ENCODE measurements around the gene SH3BGRL3.
"Not testable (repeated sequence)": the region's sequence is repeated elsewhere in the genome, so short reads cannot be mapped to it uniquely, and the experiment has no call there.

SH3BGRL3 gene

GRCh38 chr1:26307363-26307781 lies 27.5 kb downstream of the SH3BGRL3 start:
- TF ChIP-seq ZNF274 (IDR thresholded peaks at IDR 0.05; ENCODE audit: low read depth, low read length) = no peak
- H3K4me3 ChIP-seq (ENCODE audit: low read length) = peak overlapping the region; percentile 64; the same call in 1 of the 2 replicates

GRCh38 chr1:26307966-26308899 lies 28.3 kb downstream of the SH3BGRL3 start:
- H3K4me3 ChIP-seq (ENCODE audit: low read length) = not testable (repeated sequence)

- H3K4me3 ChIP-seq (ENCODE audit: low read length) = no peak overlapping the region
These were observed 34.6 kb downstream of the SH3BGRL3 start for GRCh38 chr1:26314501-26314900.

GRCh38 chr1:26315874-26316850 lies 36.3 kb downstream of the SH3BGRL3 start:
- H3K4me3 ChIP-seq (ENCODE audit: low read length) = no peak overlapping the region; the same call in 1 of the 2 replicates
- no peak for TF ChIP-seq ZNF274 (IDR thresholded peaks at IDR 0.05; ENCODE audit: low read depth, low read length)

More at GRCh38 chr1:26314501-26314900, 34.6 kb downstream of the SH3BGRL3 start:
- TF ChIP-seq ZNF274 (IDR thresholded peaks at IDR 0.05; ENCODE audit: low read depth, low read length) = no peak

GRCh38 chr1:26317146-26317545 lies 37.3 kb downstream of the SH3BGRL3 start:
- no peak for TF ChIP-seq ZNF274 (IDR thresholded peaks at IDR 0.05; ENCODE audit: low read depth, low read length)
- peak overlapping the region; percentile 69; the same call in 1 of the 2 replicates for H3K4me3 ChIP-seq (ENCODE audit: low read length)

- H3K4me3 ChIP-seq (ENCODE audit: low read length) = peak within 1 kb of the TSS; percentile 69; the same call in 1 of the 2 replicates
These were observed 37.9 kb downstream of the SH3BGRL3 start, which contains the start of gene CD52 for GRCh38 chr1:26317612-26318337. TSS of gene CD52 (plus strand) at chr1:26317958. CDS start at chr1:26318018, 60 bp downstream.

GRCh38 chr1:26318338-26319064 lies 38.6 kb downstream of the SH3BGRL3 start:
- peak overlapping the region; percentile 69; the same call in 1 of the 2 replicates for H3K4me3 ChIP-seq (ENCODE audit: low read length)
- TF ChIP-seq ZNF274 (IDR thresholded peaks at IDR 0.05; ENCODE audit: low read depth, low read length) = no peak

More at GRCh38 chr1:26317612-26318337, 37.9 kb downstream of the SH3BGRL3 start, which contains the start of gene CD52:
- TF ChIP-seq ZNF274 (IDR thresholded peaks at IDR 0.05; ENCODE audit: low read depth, low read length) = no peak

GRCh38 chr1:26320896-26321295 lies 41.0 kb downstream of the SH3BGRL3 start:
- no peak overlapping the region for H3K4me3 ChIP-seq (ENCODE audit: low read length)

GRCh38 chr1:26321315-26322041 lies 41.6 kb downstream of the SH3BGRL3 start:
- H3K4me3 ChIP-seq (ENCODE audit: low read length) = no peak overlapping the region
- TF ChIP-seq ZNF274 (IDR thresholded peaks at IDR 0.05; ENCODE audit: low read depth, low read length) = no peak

More at GRCh38 chr1:26320896-26321295, 41.0 kb downstream of the SH3BGRL3 start:
- TF ChIP-seq ZNF274 (IDR thresholded peaks at IDR 0.05; ENCODE audit: low read depth, low read length) = no peak

GRCh38 chr1:26322042-26322331 lies 42.1 kb downstream of the SH3BGRL3 start:
- H3K4me3 ChIP-seq (ENCODE audit: low read length) = no peak overlapping the region
- TF ChIP-seq ZNF274 (IDR thresholded peaks at IDR 0.05; ENCODE audit: low read depth, low read length) = no peak

GRCh38 chr1:26323382-26323781 lies 43.5 kb downstream of the SH3BGRL3 start:
- H3K4me3 ChIP-seq (ENCODE audit: low read length) = no peak overlapping the region
- TF ChIP-seq ZNF274 (IDR thresholded peaks at IDR 0.05; ENCODE audit: low read depth, low read length) = no peak

GRCh38 chr1:26324550-26324949 lies 44.7 kb downstream of the SH3BGRL3 start:
- TF ChIP-seq ZNF274 (IDR thresholded peaks at IDR 0.05; ENCODE audit: low read depth, low read length) = no peak
- no peak overlapping the region for H3K4me3 ChIP-seq (ENCODE audit: low read length)
